ENCODE results near the gene ASXL1.
A peak's percentile ranks its signal among the peaks of the same experiment; 100 is the strongest.
"Not testable (repeated sequence)": the region's sequence is repeated elsewhere in the genome, so short reads cannot be mapped to it uniquely, and the experiment has no call there.

Gene ASXL1

DNA sequence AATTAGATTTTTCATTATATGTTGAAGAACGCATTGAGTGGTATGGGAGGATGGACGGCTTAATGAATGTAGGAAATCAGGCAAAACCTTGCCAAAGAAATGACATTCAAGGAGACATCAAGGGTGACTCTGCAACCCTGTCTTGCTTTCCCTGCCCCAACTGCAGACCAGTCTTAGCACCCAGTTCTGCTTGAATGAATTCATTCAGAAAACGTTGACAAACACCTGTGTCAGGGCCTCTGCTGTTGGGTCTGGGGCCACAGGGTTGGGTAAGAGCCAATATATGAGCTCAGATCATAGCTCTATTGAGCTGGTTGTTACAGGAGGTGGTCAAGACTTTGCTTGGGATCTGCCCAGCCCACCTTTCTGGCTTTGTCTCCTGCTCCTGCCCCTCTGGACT is 7.7 kb upstream of the ASXL1 start:
- CTCF ChIA-PET, result no interaction called here
- DNase-seq, result no peak
- no peaks in the 10 kb centered on the region for H3K9me3 Mint-ChIP-seq
- no peaks in the 10 kb centered on the region for H3K27me3 Mint-ChIP-seq
- H3K27ac Mint-ChIP-seq, result no peak overlapping the region
- peaks cover 16% of the 10 kb centered on the region for H3K4me1 Mint-ChIP-seq
- peaks cover 2% of the 10 kb centered on the region for H3K36me3 Mint-ChIP-seq
- H3K4me3 Mint-ChIP-seq, result no peak overlapping the region

GRCh38 chr20:32352121-32352720 is 5.9 kb upstream of the ASXL1 start:
- Mint-ChIP-seq H3K4me1 (peaks cover 30% of the 10 kb centered on the region), H3K27ac (no peak overlapping the region), H3K9me3 (no peaks in the 10 kb centered on the region), H3K27me3 (no peaks in the 10 kb centered on the region), H3K36me3 (peaks cover 2% of the 10 kb centered on the region), H3K4me3 (no peak overlapping the region)
- CTCF ChIA-PET, result no interaction called here
- DNase-seq, result no peak

DNA sequence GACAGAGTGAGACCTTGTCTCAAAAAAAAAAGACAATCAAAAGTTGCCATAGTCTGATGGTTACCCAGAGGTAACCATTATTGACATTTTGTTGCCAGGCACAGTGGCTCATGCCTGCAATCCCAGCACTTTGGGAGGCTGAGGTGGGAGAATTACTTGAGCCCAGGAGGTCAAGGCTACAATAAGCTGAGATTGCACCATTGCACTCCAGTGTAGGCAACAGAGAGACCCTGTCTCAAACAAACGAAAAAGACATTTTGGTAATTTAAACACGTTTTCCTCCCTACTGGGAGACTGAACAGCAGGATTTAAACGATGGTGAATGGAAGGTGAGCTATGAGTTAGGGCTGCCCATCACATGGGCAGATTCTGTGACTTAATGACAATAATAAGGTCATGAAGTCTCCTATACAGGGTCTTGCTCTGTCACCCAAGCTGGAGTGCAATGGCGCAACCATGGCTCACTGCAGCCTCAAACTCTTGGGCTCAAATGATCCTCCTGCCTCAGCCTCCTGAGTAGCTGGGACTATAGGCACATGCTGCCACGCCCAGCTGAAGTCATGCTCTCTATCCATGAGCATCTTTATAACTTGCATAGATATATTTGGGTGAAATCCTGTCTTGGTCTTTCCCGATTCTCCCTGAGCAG is 4.2 kb upstream of the ASXL1 start:
- no peaks in the 10 kb centered on the region for H3K9me3 Mint-ChIP-seq
- H3K4me1 Mint-ChIP-seq, result peaks cover 34% of the 10 kb centered on the region
- H3K27ac Mint-ChIP-seq, result no peak overlapping the region
- no peak for DNase-seq
- H3K4me3 Mint-ChIP-seq, result no peak overlapping the region
- H3K27me3 Mint-ChIP-seq, result no peaks in the 10 kb centered on the region
- peaks cover 2% of the 10 kb centered on the region for H3K36me3 Mint-ChIP-seq
- CTCF ChIA-PET, result interaction anchor here (1.0 to 1.5 kb wide), 2 partner anchors 9 to 17 kb away, joined by 3 read pairs; no protein-coding TSS in a partner anchor

DNA sequence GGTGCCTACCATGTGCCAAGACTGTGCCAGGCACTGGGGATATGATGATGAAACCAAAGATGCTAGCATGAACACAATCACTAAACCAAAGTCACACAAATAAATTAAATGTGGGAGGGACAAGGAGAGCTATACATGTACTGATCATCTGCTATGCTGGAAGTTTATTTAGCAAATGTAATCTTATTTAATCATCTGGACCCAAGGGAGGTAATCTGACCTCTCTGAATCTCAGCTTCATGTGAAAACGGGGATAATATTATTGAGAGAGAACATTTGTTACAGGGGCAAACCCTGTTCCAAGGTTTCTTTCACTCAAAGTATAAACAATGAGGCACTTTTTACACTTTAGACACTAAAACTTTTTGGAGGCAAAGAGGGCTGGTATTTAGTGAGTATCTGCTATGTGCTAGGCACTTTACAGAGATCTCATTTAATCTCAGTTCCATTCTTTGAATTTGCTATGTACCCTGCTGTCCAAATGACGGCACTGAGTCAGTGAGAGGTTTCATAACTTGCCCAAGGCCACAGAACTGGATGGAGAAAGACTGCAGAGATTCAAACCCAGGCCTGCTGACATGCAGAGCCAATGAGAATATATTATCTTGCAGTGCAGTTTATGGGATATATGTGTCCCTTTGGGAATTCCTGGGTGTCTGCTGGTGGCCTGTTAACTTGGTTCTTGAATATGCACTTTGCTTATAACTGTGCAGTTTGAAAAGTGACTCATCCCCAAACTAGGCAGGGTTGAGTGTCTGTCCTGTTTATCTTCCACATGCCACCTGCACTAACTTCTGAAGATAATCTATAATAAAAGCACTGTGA is 3.3 kb upstream of the ASXL1 start:
- H3K27me3 Mint-ChIP-seq, result no peaks in the 10 kb centered on the region
- H3K36me3 Mint-ChIP-seq, result peaks cover 6% of the 10 kb centered on the region
- CTCF ChIA-PET, result interaction anchor here (1.0 to 1.5 kb wide), 2 partner anchors 10 to 17 kb away, joined by 3 read pairs; no protein-coding TSS in a partner anchor
- DNase-seq, result no peak
- H3K4me1 Mint-ChIP-seq, result peaks cover 38% of the 10 kb centered on the region
- H3K27ac Mint-ChIP-seq, result peak overlapping the region; percentile 80
- H3K4me3 Mint-ChIP-seq, result no peak overlapping the region
- H3K9me3 Mint-ChIP-seq, result no peaks in the 10 kb centered on the region

GRCh38 chr20:32355417-32355841 is 2.7 kb upstream of the ASXL1 start:
- DNase-seq, result no peak
- Mint-ChIP-seq H3K36me3 (peaks cover 10% of the 10 kb centered on the region), H3K27ac (peak overlapping the region; percentile 80), H3K4me1 (peaks cover 45% of the 10 kb centered on the region), H3K4me3 (no peak overlapping the region), H3K27me3 (no peaks in the 10 kb centered on the region), H3K9me3 (no peaks in the 10 kb centered on the region)
- CTCF ChIA-PET, result no interaction called here

DNA sequence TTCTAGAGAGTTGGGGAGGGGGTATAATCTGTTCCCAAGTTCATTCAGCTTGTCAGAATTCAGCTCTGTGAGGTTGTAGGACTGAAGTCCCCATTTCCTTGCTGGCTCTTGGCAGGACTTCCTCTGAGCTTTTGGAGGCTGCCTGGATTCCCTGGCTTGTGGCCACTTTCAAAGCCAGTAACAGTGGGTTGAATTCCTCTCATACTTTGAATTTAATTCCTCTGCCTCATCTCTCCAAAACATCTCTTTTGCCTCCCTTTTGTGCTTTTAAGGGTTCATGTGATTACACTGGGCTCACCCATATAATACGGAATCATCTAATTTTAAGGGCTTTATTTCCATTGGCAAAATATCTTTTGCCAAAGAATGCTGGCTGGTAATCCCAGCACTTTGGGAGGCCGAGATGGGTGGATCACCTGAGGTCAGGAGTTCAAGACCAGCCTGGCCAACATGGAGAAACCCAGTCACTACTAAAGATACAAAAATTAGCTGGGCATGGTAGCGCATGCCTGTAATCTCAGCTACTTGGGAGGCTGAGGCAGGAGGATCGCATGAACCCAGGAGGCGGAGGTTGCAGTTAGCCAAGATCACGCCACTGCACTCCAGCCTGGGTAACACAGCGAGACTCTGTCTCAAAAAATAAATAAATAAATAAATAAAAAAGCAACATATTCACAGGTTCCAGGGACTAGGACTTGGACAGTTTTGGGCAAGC is 2.1 kb upstream of the ASXL1 start:
- peaks cover 51% of the 10 kb centered on the region for H3K4me1 Mint-ChIP-seq
- H3K27ac Mint-ChIP-seq, result peak overlapping the region; percentile 99
- H3K36me3 Mint-ChIP-seq, result peaks cover 12% of the 10 kb centered on the region
- not testable (repeated sequence) for H3K4me3 Mint-ChIP-seq, DNase-seq, H3K27me3 Mint-ChIP-seq, H3K9me3 Mint-ChIP-seq
- CTCF ChIA-PET, result interaction anchor here (0.9 kb wide), 1 partner anchor 20 kb away, joined by 4 read pairs; no protein-coding TSS in a partner anchor

DNA sequence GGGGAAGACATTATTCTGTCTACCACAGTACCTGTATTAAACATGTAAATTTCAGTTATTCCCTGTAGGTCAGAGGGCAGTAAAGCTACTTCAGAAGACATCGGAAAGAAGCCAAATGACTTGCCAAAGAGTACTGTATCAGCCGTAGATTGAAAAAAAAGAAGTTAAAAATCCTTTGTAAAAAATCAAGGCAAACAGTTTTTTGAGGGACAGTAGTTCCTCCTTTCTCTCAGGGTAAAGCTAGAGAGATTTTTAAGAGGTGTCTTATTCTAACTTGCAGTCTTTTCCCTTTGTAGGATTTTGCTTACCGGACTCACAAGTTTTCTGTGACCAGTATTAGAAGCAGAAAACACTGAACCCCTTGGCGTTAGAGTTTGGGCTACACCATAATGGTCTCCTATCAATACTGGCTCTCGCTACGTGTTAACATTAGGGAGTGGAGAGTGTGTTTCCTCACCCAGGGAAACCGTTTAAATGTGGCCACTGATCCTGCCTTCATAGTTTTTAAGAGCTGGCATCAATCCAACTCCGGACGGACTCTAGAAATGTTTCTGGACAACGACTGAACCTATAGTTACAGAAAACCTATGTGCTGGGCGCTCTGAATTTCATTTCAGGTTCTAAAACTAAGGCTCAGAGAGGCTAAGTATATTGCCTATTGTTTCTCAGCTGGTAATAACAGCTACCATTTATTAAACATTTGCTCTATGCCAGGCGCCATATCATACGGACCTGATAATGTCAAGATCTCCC is 1.3 kb upstream of the ASXL1 start:
- H3K27ac Mint-ChIP-seq, result peak overlapping the region; percentile 99
- CTCF ChIA-PET, result interaction anchor here (0.9 kb wide), 1 partner anchor 20 kb away, joined by 4 read pairs; no protein-coding TSS in a partner anchor
- peaks cover 58% of the 10 kb centered on the region for H3K4me1 Mint-ChIP-seq
- no peaks in the 10 kb centered on the region for H3K9me3 Mint-ChIP-seq
- peaks cover 15% of the 10 kb centered on the region for H3K36me3 Mint-ChIP-seq
- H3K4me3 Mint-ChIP-seq, result peak overlapping the region; percentile 95
- H3K27me3 Mint-ChIP-seq, result no peaks in the 10 kb centered on the region
- no peak for DNase-seq

GRCh38 chr20:32357375-32357868 is 709 bp upstream of the ASXL1 start:
- Mint-ChIP-seq H3K4me3 (peak overlapping the region; percentile 95), H3K36me3 (peaks cover 17% of the 10 kb centered on the region), H3K4me1 (peaks cover 62% of the 10 kb centered on the region), H3K27ac (peak overlapping the region; percentile 99), H3K27me3 (no peaks in the 10 kb centered on the region), H3K9me3 (no peaks in the 10 kb centered on the region)
- CTCF ChIA-PET, result no interaction called here
- peak; percentile 41 for DNase-seq

GRCh38 chr20:32358632-32358882 is 426 bp downstream of the ASXL1 start:
- CTCF ChIA-PET, result interaction anchor here (1.1 kb wide), 1 partner anchor 12 kb away, joined by 3 read pairs; no protein-coding TSS in a partner anchor
- H3K27ac Mint-ChIP-seq, result peak overlapping the region; percentile 64
- DNase-seq, result no peak
- H3K9me3 Mint-ChIP-seq, result no peaks in the 10 kb centered on the region
- peaks cover 73% of the 10 kb centered on the region for H3K4me1 Mint-ChIP-seq
- H3K4me3 Mint-ChIP-seq, result peak overlapping the region; percentile 86
- peaks cover 18% of the 10 kb centered on the region for H3K36me3 Mint-ChIP-seq
- no peaks in the 10 kb centered on the region for H3K27me3 Mint-ChIP-seq

DNA sequence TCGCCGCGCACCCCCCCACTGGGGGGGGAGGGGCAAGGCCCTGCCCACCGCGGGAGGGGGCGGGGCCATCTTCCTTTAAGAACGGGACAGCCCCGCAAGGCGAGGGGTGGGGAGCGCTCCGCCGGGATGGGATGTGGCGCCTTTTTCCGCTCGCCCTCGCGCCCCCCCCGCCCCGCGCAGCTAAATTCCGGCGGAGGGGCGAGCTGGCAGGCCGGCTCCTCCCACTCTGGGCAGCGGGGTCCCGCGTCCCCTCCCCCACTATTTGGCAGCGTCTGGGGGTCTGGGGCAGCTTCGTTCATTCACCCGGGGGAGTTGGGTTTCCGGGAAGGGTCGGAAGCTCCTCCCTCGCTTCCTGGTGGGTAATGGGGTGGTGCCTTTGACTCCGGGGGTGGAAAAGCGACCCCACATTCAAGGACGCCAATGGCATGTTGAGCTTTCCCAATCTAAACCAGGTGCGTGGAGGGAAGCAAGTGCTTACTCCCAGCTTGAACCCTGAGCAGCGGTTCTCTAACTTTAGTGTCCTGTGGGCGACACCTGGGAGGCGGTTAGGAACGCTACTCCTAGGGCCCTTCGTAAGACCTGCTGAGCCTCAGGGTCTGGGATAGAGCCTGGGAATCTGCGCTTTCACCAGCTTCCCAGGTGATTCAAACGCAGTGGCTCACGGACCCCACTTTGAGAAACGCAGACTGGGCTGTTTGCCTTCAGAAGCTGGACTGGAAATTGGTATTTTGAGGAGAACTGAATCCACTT is 927 bp downstream of the ASXL1 start:
- Mint-ChIP-seq H3K4me1 (peaks cover 77% of the 10 kb centered on the region), H3K36me3 (peaks cover 19% of the 10 kb centered on the region), H3K9me3 (no peaks in the 10 kb centered on the region), H3K27ac (peak overlapping the region; percentile 92), H3K4me3 (peak overlapping the region; percentile 86), H3K27me3 (no peaks in the 10 kb centered on the region)
- DNase-seq, result peak; percentile 81
- CTCF ChIA-PET, result interaction anchor here (1.0 to 1.1 kb wide), 2 partner anchors 12 to 21 kb away, joined by 3 read pairs; no protein-coding TSS in a partner anchor

DNA sequence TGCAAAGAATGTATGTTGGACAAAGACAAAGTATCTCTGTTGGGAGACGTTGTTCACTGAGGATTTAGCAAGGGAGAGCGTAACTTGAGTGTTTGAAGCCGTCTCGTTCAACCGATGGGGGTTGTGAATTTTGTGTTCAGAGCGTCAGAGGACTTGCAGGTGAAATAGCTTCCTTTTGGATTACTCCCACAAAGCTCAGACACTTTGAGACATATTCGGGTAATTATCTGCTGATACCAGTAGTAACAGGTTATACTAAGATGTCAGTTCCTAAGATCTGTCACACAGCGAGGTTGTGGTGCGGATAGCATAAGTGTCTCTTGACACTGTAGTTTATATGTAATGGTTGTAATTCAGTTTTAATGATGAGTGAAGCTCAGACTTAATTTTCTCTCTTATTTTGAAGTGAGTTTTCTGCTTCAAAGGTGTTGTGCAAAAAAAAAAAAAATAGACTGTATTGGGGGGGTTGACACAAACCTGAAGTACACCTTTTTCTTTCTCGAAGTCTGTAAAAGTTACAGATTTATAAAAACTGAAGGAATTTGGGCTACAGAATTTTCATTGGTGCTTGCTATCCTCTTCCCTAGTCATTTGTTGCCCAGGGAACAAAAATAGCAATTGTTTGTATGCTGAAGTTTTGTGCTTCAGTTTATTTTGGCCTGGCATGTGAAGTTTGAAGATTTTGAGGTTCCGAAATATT is 1.7 kb downstream of the ASXL1 start:
- Mint-ChIP-seq H3K27me3 (no peaks in the 10 kb centered on the region), H3K4me1 (peaks cover 74% of the 10 kb centered on the region), H3K4me3 (peak overlapping the region; percentile 86), H3K9me3 (no peaks in the 10 kb centered on the region), H3K36me3 (peaks cover 19% of the 10 kb centered on the region), H3K27ac (peak overlapping the region; percentile 92)
- DNase-seq, result no peak
- CTCF ChIA-PET, result interaction anchor here (1.0 to 1.1 kb wide), 2 partner anchors 11 to 22 kb away, joined by 3 read pairs; no protein-coding TSS in a partner anchor

DNA sequence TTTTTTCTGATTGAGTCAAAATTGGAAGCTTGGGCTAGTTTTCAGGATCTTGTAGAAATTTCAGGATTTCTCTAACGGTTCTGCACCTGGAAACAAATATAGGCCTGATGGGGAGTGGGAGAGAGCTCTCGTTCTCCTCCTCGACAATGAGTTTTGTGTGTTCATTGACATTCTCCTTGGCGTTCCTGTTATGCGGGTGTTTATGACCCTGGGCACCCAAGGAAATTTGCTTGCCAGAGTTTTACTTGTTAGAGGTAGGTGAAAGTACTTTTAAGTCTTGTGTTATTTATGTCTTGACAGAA is 2.2 kb downstream of the ASXL1 start:
- Mint-ChIP-seq H3K27me3 (no peaks in the 10 kb centered on the region), H3K4me3 (peak overlapping the region; percentile 86), H3K27ac (peak overlapping the region; percentile 92), H3K4me1 (peaks cover 74% of the 10 kb centered on the region), H3K36me3 (peaks cover 19% of the 10 kb centered on the region), H3K9me3 (no peaks in the 10 kb centered on the region)
- CTCF ChIA-PET, result interaction anchor here (1.0 kb wide), 1 partner anchor 23 kb away, joined by 3 read pairs; no protein-coding TSS in a partner anchor
- DNase-seq, result no peak
